ENCODE measurements around the gene ARL8A. TPM values are rescaled to one million over a fixed set of nuclear protein-coding genes. Genes with fewer than 3 reads are reported as not detected.
A peak's percentile ranks its signal among the peaks of the same experiment; 100 is the strongest.

The ARL8A gene
- polyA plus RNA-seq, 1 experiment = 58.0 TPM

- no peak for DNase-seq (ENCODE audit: low read depth, low spot score)
- Histone ChIP-seq H3K27me3 (ENCODE audit: control insufficient read depth, insufficient read depth, low read length) (peaks cover 26% of the 10 kb centered on the region), H3K9me3 (ENCODE audit: control insufficient read depth, insufficient read depth, low read length) (no peaks in the 10 kb centered on the region; the same call in 1 of the 2 replicates), H3K4me3 (ENCODE audit: low read depth, low read length) (no peak overlapping the region), H3K27ac (ENCODE audit: low read depth, low read length) (no peak overlapping the region)
- ChIA-PET POLR2A (no interaction called here), CTCF (interaction anchor here (0.6 to 8.2 kb wide), 5 partner anchors 10 to 124 kb away, joined by 3 to 163 read pairs (median 43); partner anchors contain the start of gene ELF3)
- no peak for TF ChIP-seq CTCF (IDR thresholded peaks at IDR 0.05; ENCODE audit: low read depth, low read length)
Measured at GRCh38 chr1:202123336-202123813, 21.2 kb downstream of the ARL8A start.

- H3K27ac ChIP-seq (ENCODE audit: low read depth, low read length) = no peak within 1 kb of the TSS
- no peaks in the 10 kb centered on the region; the same call in 1 of the 2 replicates for H3K9me3 ChIP-seq (ENCODE audit: control insufficient read depth, insufficient read depth, low read length)
- H3K27me3 ChIP-seq (ENCODE audit: control insufficient read depth, insufficient read depth, low read length) = peaks cover 26% of the 10 kb centered on the region
- no peak for DNase-seq (ENCODE audit: low read depth, low spot score)
- ChIA-PET POLR2A (no interaction called here), CTCF (interaction anchor here (0.6 to 8.2 kb wide), 5 partner anchors 10 to 123 kb away, joined by 3 to 163 read pairs (median 43); partner anchors contain the start of gene ELF3)
- peak; percentile 57 for TF ChIP-seq CTCF (IDR thresholded peaks at IDR 0.05; ENCODE audit: low read depth, low read length)
- no peak within 1 kb of the TSS for H3K4me3 ChIP-seq (ENCODE audit: low read depth, low read length)
Measured at GRCh38 chr1:202122639-202123335, 21.8 kb downstream of the ARL8A start, which contains the start of gene GPR37L1. GPR37L1 (plus strand) TSS chr1:202122917; CDS start chr1:202122964, 47 bp downstream.

GRCh38 chr1:202121006-202121405 is 23.5 kb downstream of the ARL8A start:
- H3K9me3 ChIP-seq (ENCODE audit: control insufficient read depth, insufficient read depth, low read length) = no peaks in the 10 kb centered on the region
- no peak overlapping the region for H3K27ac ChIP-seq (ENCODE audit: low read depth, low read length)
- no peak for DNase-seq (ENCODE audit: low read depth, low spot score)
- CTCF ChIA-PET = interaction anchor here (0.6 to 8.2 kb wide), 4 partner anchors 13 to 493 kb away, joined by 3 to 163 read pairs (median 84); partner anchors contain the start of gene ELF3
- TF ChIP-seq CTCF (IDR thresholded peaks at IDR 0.05; ENCODE audit: low read depth, low read length) = no peak
- no peak overlapping the region for H3K4me3 ChIP-seq (ENCODE audit: low read depth, low read length)
- POLR2A ChIA-PET = interaction anchor here (0.7 kb wide), 1 partner anchor 1916 kb away, joined by 3 read pairs; no protein-coding TSS in a partner anchor
- H3K27me3 ChIP-seq (ENCODE audit: control insufficient read depth, insufficient read depth, low read length) = peaks cover 20% of the 10 kb centered on the region

GRCh38 chr1:202117898-202118371 is 26.6 kb downstream of the ARL8A start:
- Histone ChIP-seq H3K27me3 (ENCODE audit: control insufficient read depth, insufficient read depth, low read length) (peaks cover 11% of the 10 kb centered on the region), H3K4me3 (ENCODE audit: low read depth, low read length) (no peak overlapping the region), H3K9me3 (ENCODE audit: control insufficient read depth, insufficient read depth, low read length) (no peaks in the 10 kb centered on the region), H3K27ac (ENCODE audit: low read depth, low read length) (no peak overlapping the region)
- DNase-seq (ENCODE audit: low read depth, low spot score) = no peak
- no peak for TF ChIP-seq CTCF (IDR thresholded peaks at IDR 0.05; ENCODE audit: low read depth, low read length)
- POLR2A ChIA-PET = interaction anchor here (0.6 kb wide), 1 partner anchor 111 kb away, joined by 4 read pairs; no protein-coding TSS in a partner anchor
- CTCF ChIA-PET = interaction anchor here (0.6 to 8.2 kb wide), 8 partner anchors 10 to 222 kb away, joined by 3 to 163 read pairs (median 4); partner anchors contain the start of gene ELF3

GRCh38 chr1:202116287-202116686 is 28.2 kb downstream of the ARL8A start:
- Histone ChIP-seq H3K27ac (ENCODE audit: low read depth, low read length) (no peak overlapping the region), H3K27me3 (ENCODE audit: control insufficient read depth, insufficient read depth, low read length) (peaks cover 8% of the 10 kb centered on the region), H3K9me3 (ENCODE audit: control insufficient read depth, insufficient read depth, low read length) (no peaks in the 10 kb centered on the region), H3K4me3 (ENCODE audit: low read depth, low read length) (no peak overlapping the region)
- POLR2A ChIA-PET = no interaction called here
- no peak for DNase-seq (ENCODE audit: low read depth, low spot score)
- CTCF ChIA-PET = interaction anchor here (1.2 to 8.2 kb wide), 2 partner anchors 108 to 117 kb away, joined by 6 to 125 read pairs; no protein-coding TSS in a partner anchor
- no peak for TF ChIP-seq CTCF (IDR thresholded peaks at IDR 0.05; ENCODE audit: low read depth, low read length)

All from AG04450 (cell line).